GM12878 (cell line): Measurements from ENCODE around the gene KRI1. TPM values are rescaled to one million over a fixed set of nuclear protein-coding genes. Genes with fewer than 3 reads are reported as not detected.

Source experiments
- ATAC-seq: fragments of 200-7000 bp; cut with Tn5 transposase; 3 replicates; pipeline ENCODE4 v1.9.1; 2020; ENCODE audit warnings: mild to moderate bottlenecking, moderate library complexity
- BruUV-seq: library from RNA; stranded (reverse); fragments of 400-500 nt; replicated peaks from 2 replicates; lab custom pipeline; 2021; lab: Mats Ljungman, UMichigan
- CTCF ChIA-PET: fragments of 300-600 bp; sonication (Branson Sonifier 250); formaldehyde crosslinking; extraction: SDS; loops from one replicate; lab custom pipeline; 2021; ENCODE audit warnings: inconsistent platforms; lab: Yijun Ruan, JAX
- POLR2A ChIA-PET: fragments of 350-600 bp; formaldehyde crosslinking; extraction: SDS; loops from one replicate; lab custom pipeline; 2021; ENCODE audit warnings: inconsistent platforms; lab: Charles Lee
- RAD21 ChIA-PET: fragments of 300-600 bp; sonication (Branson Sonifier 250); formaldehyde crosslinking; loops from one replicate; lab custom pipeline; 2023; ENCODE audit warnings: antibody characterized with exemption; ENCODE audit not compliant: unreplicated experiment; lab: Charles Lee
- SMC1A ChIA-PET: fragments of 300-600 bp; sonication (Branson Sonifier 250); formaldehyde crosslinking; loops from one replicate; lab custom pipeline; 2023; ENCODE audit not compliant: unreplicated experiment, uncharacterized antibody; lab: Charles Lee
- DNase-seq: peaks from one replicate; pipeline ENCODE4 v3.0.0-alpha.2; 2011; ENCODE audit warnings: low read depth, low spot score
- FAIRE-seq: peaks from 3 replicates; lab custom pipeline; 2011; peaks lifted over from hg19 to GRCh38; lab: Jason Lieb, UNC
- H2AFZ ChIP-seq: 2 replicates; pipeline ENCODE4 v1.6.0; 2011; ENCODE audit warnings: low read depth, low read length, control low read depth; ENCODE audit not compliant: control insufficient read depth
- H3K27ac ChIP-seq: 2 replicates; pipeline ENCODE4 v1.5.1; 2011; ENCODE audit warnings: control low read depth; ENCODE audit not compliant: control insufficient read depth, insufficient read depth
- H3K27me3 ChIP-seq, 2 experiments: replicated peaks in 1 of 2; 2 replicates each; pipeline versions ENCODE4 v1.6.0 to v1.6.1; 2011; ENCODE audit warnings: low read length in 1 of 2; ENCODE audit not compliant: control insufficient read depth in 2 of 2, insufficient read depth in 2 of 2
- H3K36me3 ChIP-seq, 2 experiments: 2 replicates each; pipeline ENCODE4 v1.5.1; 2011; ENCODE audit warnings: low read length in 1 of 2; ENCODE audit not compliant: control insufficient read depth in 2 of 2, insufficient read depth in 2 of 2
- H3K4me1 ChIP-seq: 2 replicates; pipeline ENCODE4 v1.6.1; 2011; ENCODE audit warnings: mild to moderate bottlenecking, low read length, moderate library complexity, mixed read lengths; ENCODE audit not compliant: control insufficient read depth, insufficient read depth
- H3K4me2 ChIP-seq: 2 replicates; pipeline ENCODE4 v1.6.0; 2011; ENCODE audit warnings: control low read depth; ENCODE audit not compliant: control insufficient read depth, insufficient read depth
- H3K4me3 ChIP-seq: fragments of 200-600 bp; sonication (generic); 2 replicates; pipeline ENCODE4 v1.5.1; 2016
- H3K79me2 ChIP-seq: 2 replicates; pipeline ENCODE4 v1.6.0; 2011; ENCODE audit warnings: low read length; ENCODE audit not compliant: control insufficient read depth, insufficient read depth
- H3K9ac ChIP-seq: 2 replicates; pipeline ENCODE4 v1.8.0; 2011; ENCODE audit warnings: low read length, control low read depth, mixed read lengths; ENCODE audit not compliant: control insufficient read depth, insufficient read depth
- H3K9me3 ChIP-seq: replicated peaks from 3 replicates; pipeline ENCODE4 v1.5.1; 2011; ENCODE audit warnings: mild to moderate bottlenecking, low read length; ENCODE audit not compliant: control insufficient read depth, insufficient read depth
- H4K20me1 ChIP-seq: 2 replicates; pipeline ENCODE4 v1.6.0; 2011; ENCODE audit not compliant: control insufficient read depth, insufficient read depth
- E2F4 ChIP-seq: IDR thresholded peaks from 2 replicates; pipeline ENCODE4 v1.6.1; 2012; ENCODE audit warnings: low read depth, low read length, improper control_type of control experiment
- HCFC1 ChIP-seq: fragments of 150-350 bp; IDR thresholded peaks from 2 replicates; pipeline ENCODE4 v1.6.1; 2014; ENCODE audit warnings: low read length
- HDAC6 ChIP-seq: fragments of 200-600 bp; sonication (generic); IDR thresholded peaks from one replicate; pipeline ENCODE4 v1.8.0; 2017; ENCODE audit warnings: antibody characterized with exemption; ENCODE audit not compliant: unreplicated experiment
- JUND ChIP-seq: IDR thresholded peaks from 2 replicates; pipeline ENCODE4 v1.6.1; 2012; ENCODE audit warnings: low read depth, mild to moderate bottlenecking, low read length, improper control_type of control experiment, moderate library complexity
- KLF5 ChIP-seq: fragments of 450-650 bp; IDR thresholded peaks from 2 replicates; pipeline ENCODE4 v1.6.1; 2014; ENCODE audit warnings: mild to moderate bottlenecking; ENCODE audit not compliant: partially characterized antibody
- NBN ChIP-seq: fragments of 450-650 bp; IDR thresholded peaks from 2 replicates; pipeline ENCODE4 v1.6.1; 2016
- NRF1 ChIP-seq: conservative IDR thresholded peaks from 2 replicates; pipeline ENCODE4 v1.6.1; 2011; ENCODE audit warnings: mild to moderate bottlenecking, low read depth, low read length, improper control_type of control experiment
- RAD51 ChIP-seq: fragments of 450-650 bp; IDR thresholded peaks from 2 replicates; pipeline ENCODE4 v1.6.1; 2016; ENCODE audit warnings: moderate library complexity, mild to moderate bottlenecking, inconsistent platforms
- RELB ChIP-seq: fragments of 450-650 bp; IDR thresholded peaks from 2 replicates; pipeline ENCODE4 v1.6.1; 2017; ENCODE audit warnings: low read depth, mild to moderate bottlenecking, moderate library complexity
- SMC3 ChIP-seq: IDR thresholded peaks from 2 replicates; pipeline ENCODE4 v1.6.1; 2011; ENCODE audit warnings: low read length, improper control_type of control experiment, borderline replicate concordance
- SREBF1 ChIP-seq: IDR thresholded peaks from 2 replicates; pipeline ENCODE4 v1.6.1; 2012; ENCODE audit warnings: mild to moderate bottlenecking, low read length
- SRF ChIP-seq, 2 experiments: IDR thresholded peaks; 2 replicates each; pipeline ENCODE4 v1.6.1; 2011; ENCODE audit warnings: low read depth in 2 of 2, low read length in 2 of 2, mild to moderate bottlenecking in 1 of 2, moderate library complexity in 1 of 2
- TBL1XR1 ChIP-seq: IDR thresholded peaks from 2 replicates; pipeline ENCODE4 v1.6.1; 2012; ENCODE audit warnings: low read depth, low read length, improper control_type of control experiment
- TCF12 ChIP-seq: IDR thresholded peaks from 2 replicates; pipeline ENCODE4 v1.6.1; 2011; ENCODE audit warnings: low read depth, mild to moderate bottlenecking, low read length
- TCF3 ChIP-seq: IDR thresholded peaks from 2 replicates; pipeline ENCODE4 v1.6.1; 2012; ENCODE audit warnings: low read depth, mild to moderate bottlenecking, low read length, borderline replicate concordance; ENCODE audit not compliant: insufficient read depth
- WGBS: methylation state at CpG from one replicate; pipeline ENCODE4 v1.1.6; 2016; ENCODE audit warnings: low lambda C conversion rate; ENCODE audit not compliant: insufficient replicate concordance, insufficient coverage; ENCODE audit errors: missing lambda C conversion rate; 5-methylcytosine and 5-hydroxymethylcytosine counted together
- in situ Hi-C: fragments of 300-500 bp; cut with MboI; formaldehyde crosslinking; loops from 9 replicates; pipeline ENCODE4 v1.14.3; 2018; ENCODE audit warnings: mixed read lengths
- intact Hi-C: fragments of 100-400 bp; cut with micrococcal nuclease; formaldehyde crosslinking; loops from one replicate; pipeline ENCODE4 v1.14.2; 2022; ENCODE audit not compliant: unreplicated experiment
- polyA plus RNA-seq, 11 experiments: library from polyadenylated mRNA; depleted of rRNA in 4 of 11; unstranded in 6 of 11; stranded (reverse) in 5 of 11; fragments of >200 nt; fragmentation: Nextera tagmentation in 4 of 11; fragmentation: Illumina TruSeq in 1 of 11; extraction: Ambion mirVana in 4 of 11; extraction: Trizol in 1 of 11; gene quantifications; 1 replicate in 1 of 11; 2 replicates in 10 of 11; pipeline versions ENCODE4 v1.2.1 to v1.2.3, GENCODE V29; 2011 to 2016; ENCODE audit warnings: inconsistent platforms in 2 of 11, missing spikeins in 2 of 11, low read depth in 1 of 11
- total RNA-seq, 4 experiments: library from RNA; depleted of rRNA in 3 of 4; stranded (reverse); fragments of >200 nt in 3 of 4; fragmentation: Illumina TruSeq in 1 of 4; extraction: Trizol in 1 of 4; gene quantifications; 2 replicates each; pipeline versions ENCODE4 v1.2.1 to v1.2.3, GENCODE V29; 2013 to 2021
- TF ChIP-seq, protein P1 (sequence below): fragments of 150-350 bp; IDR thresholded peaks from 2 replicates; pipeline ENCODE4 v1.6.1; 2014; ENCODE audit warnings: mild to moderate bottlenecking, low read depth, low read length
- TF ChIP-seq, protein P2 (sequence below): fragments of 450-650 bp; IDR thresholded peaks from 2 replicates; pipeline ENCODE4 v1.6.1; 2017; ENCODE audit warnings: mild to moderate bottlenecking, moderate library complexity

Gene KRI1
- total and polyA plus RNA-seq, 10 of the 15 experiments (the other 5 are each of a cell fraction or from before 2014, with no cell fraction given): 0.98 to 42.5 (median 24.7) TPM

GRCh38 chr19:10611907-10612306, 46.1 kb upstream of the KRI1 start:
- no peak overlapping the region for H3K27ac ChIP-seq
- H3K9ac ChIP-seq: no peak overlapping the region
- POLR2A ChIA-PET: interaction anchor here (0.6 to 1.8 kb wide), 5 partner anchors 10 to 758 kb away, joined by 3 to 5 read pairs (median 3); no protein-coding TSS in a partner anchor
- no peaks in the 10 kb centered on the region for H3K36me3 ChIP-seq
- 90% methylated on average over 5 of the region's 5 CpGs for WGBS
- SMC1A ChIA-PET: interaction anchor here (0.9 to 1.1 kb wide), 3 partner anchors 31 to 342 kb away, joined by 3 read pairs; no protein-coding TSS in a partner anchor
- ATAC-seq (no peak), FAIRE-seq (no peak), DNase-seq (no peak)
- intact Hi-C loops: no loop called here
- in situ Hi-C loops: no loop called here
- TF ChIP-seq, protein P1, sequence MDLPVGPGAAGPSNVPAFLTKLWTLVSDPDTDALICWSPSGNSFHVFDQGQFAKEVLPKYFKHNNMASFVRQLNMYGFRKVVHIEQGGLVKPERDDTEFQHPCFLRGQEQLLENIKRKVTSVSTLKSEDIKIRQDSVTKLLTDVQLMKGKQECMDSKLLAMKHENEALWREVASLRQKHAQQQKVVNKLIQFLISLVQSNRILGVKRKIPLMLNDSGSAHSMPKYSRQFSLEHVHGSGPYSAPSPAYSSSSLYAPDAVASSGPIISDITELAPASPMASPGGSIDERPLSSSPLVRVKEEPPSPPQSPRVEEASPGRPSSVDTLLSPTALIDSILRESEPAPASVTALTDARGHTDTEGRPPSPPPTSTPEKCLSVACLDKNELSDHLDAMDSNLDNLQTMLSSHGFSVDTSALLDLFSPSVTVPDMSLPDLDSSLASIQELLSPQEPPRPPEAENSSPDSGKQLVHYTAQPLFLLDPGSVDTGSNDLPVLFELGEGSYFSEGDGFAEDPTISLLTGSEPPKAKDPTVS: no peak
- TF ChIP-seq HDAC6: no peak
- TF ChIP-seq HCFC1: no peak
- no peak for TF ChIP-seq SREBF1
- TF ChIP-seq TCF3: no peak
- TF ChIP-seq NBN: no peak
- no peak for TF ChIP-seq RAD51
- no peak for TF ChIP-seq E2F4
- TF ChIP-seq SRF (IDR thresholded peaks at IDR 0.05; ENCODE audit: low read depth in 2 of 2, low read length in 2 of 2): no peak
- TF ChIP-seq KLF5: no peak
- TF ChIP-seq RELB: no peak
- TF ChIP-seq SMC3: no peak
- TF ChIP-seq TCF12: no peak
- no peak for TF ChIP-seq TBL1XR1
- TF ChIP-seq JUND: no peak
- TF ChIP-seq, protein P2, sequence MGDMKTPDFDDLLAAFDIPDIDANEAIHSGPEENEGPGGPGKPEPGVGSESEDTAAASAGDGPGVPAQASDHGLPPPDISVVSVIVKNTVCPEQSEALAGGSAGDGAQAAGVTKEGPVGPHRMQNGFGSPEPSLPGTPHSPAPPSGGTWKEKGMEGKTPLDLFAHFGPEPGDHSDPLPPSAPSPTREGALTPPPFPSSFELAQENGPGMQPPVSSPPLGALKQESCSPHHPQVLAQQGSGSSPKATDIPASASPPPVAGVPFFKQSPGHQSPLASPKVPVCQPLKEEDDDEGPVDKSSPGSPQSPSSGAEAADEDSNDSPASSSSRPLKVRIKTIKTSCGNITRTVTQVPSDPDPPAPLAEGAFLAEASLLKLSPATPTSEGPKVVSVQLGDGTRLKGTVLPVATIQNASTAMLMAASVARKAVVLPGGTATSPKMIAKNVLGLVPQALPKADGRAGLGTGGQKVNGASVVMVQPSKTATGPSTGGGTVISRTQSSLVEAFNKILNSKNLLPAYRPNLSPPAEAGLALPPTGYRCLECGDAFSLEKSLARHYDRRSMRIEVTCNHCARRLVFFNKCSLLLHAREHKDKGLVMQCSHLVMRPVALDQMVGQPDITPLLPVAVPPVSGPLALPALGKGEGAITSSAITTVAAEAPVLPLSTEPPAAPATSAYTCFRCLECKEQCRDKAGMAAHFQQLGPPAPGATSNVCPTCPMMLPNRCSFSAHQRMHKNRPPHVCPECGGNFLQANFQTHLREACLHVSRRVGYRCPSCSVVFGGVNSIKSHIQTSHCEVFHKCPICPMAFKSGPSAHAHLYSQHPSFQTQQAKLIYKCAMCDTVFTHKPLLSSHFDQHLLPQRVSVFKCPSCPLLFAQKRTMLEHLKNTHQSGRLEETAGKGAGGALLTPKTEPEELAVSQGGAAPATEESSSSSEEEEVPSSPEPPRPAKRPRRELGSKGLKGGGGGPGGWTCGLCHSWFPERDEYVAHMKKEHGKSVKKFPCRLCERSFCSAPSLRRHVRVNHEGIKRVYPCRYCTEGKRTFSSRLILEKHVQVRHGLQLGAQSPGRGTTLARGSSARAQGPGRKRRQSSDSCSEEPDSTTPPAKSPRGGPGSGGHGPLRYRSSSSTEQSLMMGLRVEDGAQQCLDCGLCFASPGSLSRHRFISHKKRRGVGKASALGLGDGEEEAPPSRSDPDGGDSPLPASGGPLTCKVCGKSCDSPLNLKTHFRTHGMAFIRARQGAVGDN: no peak
- TF ChIP-seq NRF1: no peak
- RAD21 ChIA-PET: interaction anchor here (1.2 kb wide), 1 partner anchor 33 kb away, joined by 5 read pairs; no protein-coding TSS in a partner anchor
- no peak overlapping the region for H2AFZ ChIP-seq
- H4K20me1 ChIP-seq: no peaks in the 10 kb centered on the region
- no peak overlapping the region for H3K4me3 ChIP-seq
- H3K27me3 ChIP-seq: no peaks in the 10 kb centered on the region
- no peaks in the 10 kb centered on the region for H3K4me1 ChIP-seq
- H3K4me2 ChIP-seq: no peak overlapping the region
- CTCF ChIA-PET: interaction anchor here (0.8 to 2.0 kb wide), 10 partner anchors 11 to 353 kb away, joined by 3 to 11 read pairs (median 4); partner anchors contain the start of gene QTRT1
- H3K9me3 ChIP-seq: no peaks in the 10 kb centered on the region; the same call in 2 of the 3 replicates
- peaks cover 5% of the 10 kb centered on the region for H3K79me2 ChIP-seq
- BruUV-seq: no TSS peak
